Measurements from ENCODE around the gene CABP2.
A peak's percentile ranks its signal among the peaks of the same experiment; 100 is the strongest.
"Not testable (repeated sequence)": the region's sequence is repeated elsewhere in the genome, so short reads cannot be mapped to it uniquely, and the experiment has no call there.

CABP2 gene

DNA sequence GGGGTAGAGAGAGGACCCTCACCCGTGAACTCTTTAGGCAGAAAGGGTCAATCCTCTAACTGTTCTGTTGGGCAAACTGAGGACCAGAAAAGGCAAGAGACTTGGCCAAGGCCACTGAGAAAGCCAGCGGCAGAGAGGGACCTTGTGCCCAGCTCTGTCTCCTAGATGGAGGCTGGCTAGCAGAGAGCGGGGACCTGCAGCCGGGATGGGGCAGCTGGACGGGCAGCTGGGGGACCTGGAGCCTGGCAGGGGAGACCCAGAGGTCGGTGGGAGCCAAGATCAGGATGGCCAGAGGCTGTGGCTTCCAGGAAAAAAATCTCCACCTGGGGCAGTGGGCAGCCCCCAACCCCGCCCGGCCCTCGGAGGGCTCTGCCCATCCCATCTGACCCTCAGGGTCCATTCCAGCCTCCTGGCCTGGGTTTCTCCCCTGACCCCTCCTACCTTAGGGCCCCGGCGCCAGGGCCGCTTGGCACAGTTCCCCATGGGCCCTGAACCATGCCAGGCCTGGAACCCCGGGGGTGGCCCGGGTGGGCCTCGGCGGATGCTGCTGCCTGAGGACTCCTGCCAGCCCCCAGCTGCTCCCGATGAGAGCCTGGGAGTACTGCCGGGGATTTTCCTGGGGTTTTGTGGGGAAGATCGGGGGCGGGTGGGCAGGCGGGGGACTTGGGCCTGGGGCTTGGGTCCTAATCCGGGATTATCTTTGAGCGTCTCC lies at the start of gene CABP2:
Gene CABP2, minus strand, starts transcription at position 603 of the 712 bp plus-strand sequence. Its CDS starts 120 bp downstream, at position 483.
- Histone ChIP-seq H3K27ac (ENCODE audit: low read depth, low read length) (no peak within 1 kb of the TSS), H3K36me3 (ENCODE audit: control insufficient read depth, insufficient read depth, low read length) (no peaks in the 10 kb centered on the region), H3K4me3 (ENCODE audit: low read length) (no peak within 1 kb of the TSS), H3K4me1 (ENCODE audit: control insufficient read depth, insufficient read depth, low read length) (no peaks in the 10 kb centered on the region), H3K27me3 (ENCODE audit: control insufficient read depth, insufficient read depth, low read length) (peaks cover 3% of the 10 kb centered on the region), H3K9ac (ENCODE audit: low read length) (no peak within 1 kb of the TSS)

DNA sequence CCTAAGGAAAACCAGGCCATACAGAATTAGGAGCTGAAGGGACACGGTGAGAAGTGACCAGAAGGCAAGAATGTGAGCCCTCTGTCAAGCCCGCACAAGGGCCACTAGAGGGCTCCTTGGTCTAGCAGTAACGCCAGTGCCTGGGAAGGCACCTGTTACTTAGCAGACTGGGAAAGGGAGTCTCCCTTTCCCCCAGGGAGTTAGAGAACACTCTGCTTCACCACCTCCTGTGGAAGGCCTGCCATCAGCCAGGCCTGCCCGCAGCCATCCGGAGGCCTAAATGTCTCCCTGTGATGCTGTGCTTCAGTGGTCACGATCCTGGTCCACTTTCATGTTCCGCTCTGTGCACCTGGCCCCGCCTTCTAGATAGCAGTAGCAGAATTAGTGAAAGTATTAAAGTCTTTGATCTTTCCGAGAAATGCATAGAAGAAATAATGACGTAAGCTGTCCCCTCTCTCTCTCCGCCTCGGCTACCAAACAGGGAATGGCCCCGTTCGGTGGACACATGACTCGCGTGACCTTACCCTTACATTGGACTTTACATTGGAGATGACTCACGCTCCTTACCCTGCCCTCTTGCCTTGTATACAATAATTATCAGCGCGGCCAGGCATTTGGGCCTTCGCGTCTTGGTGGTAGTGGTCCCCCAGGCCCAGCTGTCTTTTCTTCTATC lies 49.6 kb upstream of the CABP2 start:
- peak overlapping the region; percentile 44 for H3K4me3 ChIP-seq (ENCODE audit: low read length)
- peaks cover 2% of the 10 kb centered on the region for H3K27me3 ChIP-seq (ENCODE audit: control insufficient read depth, insufficient read depth, low read length)
- no peaks in the 10 kb centered on the region for H3K4me1 ChIP-seq (ENCODE audit: control insufficient read depth, insufficient read depth, low read length)
- no peak overlapping the region for H3K9ac ChIP-seq (ENCODE audit: low read length)
- H3K27ac ChIP-seq (ENCODE audit: low read depth, low read length) = no peak overlapping the region
- no peaks in the 10 kb centered on the region for H3K36me3 ChIP-seq (ENCODE audit: control insufficient read depth, insufficient read depth, low read length)

DNA sequence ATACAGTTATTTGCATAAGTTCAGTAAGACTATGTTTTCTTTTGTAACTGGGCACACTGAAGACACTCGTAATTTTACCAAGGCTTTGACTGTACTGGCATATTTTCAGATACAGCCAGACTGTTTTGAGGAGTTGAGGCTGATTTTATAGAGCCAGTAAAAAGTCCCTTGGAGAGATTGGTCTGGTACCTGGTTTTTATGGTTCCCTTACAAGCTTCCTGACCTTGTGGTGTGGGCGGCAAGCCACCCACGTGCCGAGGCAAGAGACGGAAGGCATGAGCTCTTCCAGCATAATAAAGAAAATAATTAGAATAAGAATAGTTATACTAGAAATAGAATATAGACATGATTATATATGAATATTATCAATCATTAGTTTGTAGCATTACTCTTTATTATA lies 49.1 kb upstream of the CABP2 start:
- Histone ChIP-seq H3K27me3 (ENCODE audit: control insufficient read depth, insufficient read depth, low read length) (peaks cover under 1% of the 10 kb centered on the region), H3K9ac (ENCODE audit: low read length) (no peak overlapping the region), H3K36me3 (ENCODE audit: control insufficient read depth, insufficient read depth, low read length) (no peaks in the 10 kb centered on the region), H3K4me1 (ENCODE audit: control insufficient read depth, insufficient read depth, low read length) (no peaks in the 10 kb centered on the region), H3K27ac (ENCODE audit: low read depth, low read length) (no peak overlapping the region), H3K4me3 (ENCODE audit: low read length) (no peak overlapping the region)

DNA sequence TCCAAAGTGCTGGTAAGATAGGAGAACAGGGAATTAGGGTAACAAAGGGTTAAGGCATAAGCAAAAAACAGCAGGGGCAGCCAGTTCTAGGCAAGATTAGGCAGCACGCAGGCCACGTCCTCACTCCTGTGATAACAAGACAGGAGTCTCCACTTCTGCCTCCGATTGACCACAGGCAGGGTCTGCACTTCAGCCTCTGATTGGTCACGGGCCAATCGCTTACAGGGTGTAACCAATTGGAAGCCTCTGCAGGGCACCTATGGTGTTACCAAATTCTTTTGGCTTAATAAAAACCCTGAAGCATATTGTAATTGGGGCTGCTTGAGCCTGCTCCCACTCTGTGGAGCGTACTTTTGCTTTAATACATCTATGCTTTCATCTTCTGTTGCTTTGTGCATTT lies 48.2 kb upstream of the CABP2 start:
- no peak overlapping the region for H3K4me3 ChIP-seq (ENCODE audit: low read length)
- no peak overlapping the region for H3K9ac ChIP-seq (ENCODE audit: low read length)
- H3K4me1 ChIP-seq (ENCODE audit: control insufficient read depth, insufficient read depth, low read length) = no peaks in the 10 kb centered on the region
- H3K27me3 ChIP-seq (ENCODE audit: control insufficient read depth, insufficient read depth, low read length) = no peaks in the 10 kb centered on the region
- no peak overlapping the region for H3K27ac ChIP-seq (ENCODE audit: low read depth, low read length)
- H3K36me3 ChIP-seq (ENCODE audit: control insufficient read depth, insufficient read depth, low read length) = no peaks in the 10 kb centered on the region

DNA sequence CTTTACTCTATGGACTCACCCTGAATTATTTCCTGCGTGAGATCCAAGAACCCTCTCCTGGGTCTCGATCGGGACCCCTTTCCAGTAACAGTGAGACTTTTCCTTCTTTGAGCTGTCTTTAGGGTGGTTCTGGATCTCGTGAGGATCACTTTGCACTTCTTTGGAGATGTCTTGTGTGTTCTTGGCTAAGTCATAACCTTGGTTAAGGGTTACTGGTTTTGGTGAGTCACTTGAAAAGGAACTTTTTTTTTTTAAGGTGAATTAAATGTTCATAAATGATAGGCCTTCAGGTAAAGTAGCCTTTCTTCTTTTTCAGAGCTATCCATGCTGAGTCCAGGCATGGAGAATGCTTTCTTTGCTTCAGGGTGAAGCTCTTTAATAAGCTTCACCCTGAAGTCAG lies 41.0 kb upstream of the CABP2 start:
- H3K4me3 ChIP-seq (ENCODE audit: low read length) = no peak overlapping the region
- H3K4me1 ChIP-seq (ENCODE audit: control insufficient read depth, insufficient read depth, low read length) = no peaks in the 10 kb centered on the region
- no peak overlapping the region for H3K27ac ChIP-seq (ENCODE audit: low read depth, low read length)
- no peaks in the 10 kb centered on the region for H3K27me3 ChIP-seq (ENCODE audit: control insufficient read depth, insufficient read depth, low read length)
- no peaks in the 10 kb centered on the region for H3K36me3 ChIP-seq (ENCODE audit: control insufficient read depth, insufficient read depth, low read length)
- no peak overlapping the region for H3K9ac ChIP-seq (ENCODE audit: low read length)

DNA sequence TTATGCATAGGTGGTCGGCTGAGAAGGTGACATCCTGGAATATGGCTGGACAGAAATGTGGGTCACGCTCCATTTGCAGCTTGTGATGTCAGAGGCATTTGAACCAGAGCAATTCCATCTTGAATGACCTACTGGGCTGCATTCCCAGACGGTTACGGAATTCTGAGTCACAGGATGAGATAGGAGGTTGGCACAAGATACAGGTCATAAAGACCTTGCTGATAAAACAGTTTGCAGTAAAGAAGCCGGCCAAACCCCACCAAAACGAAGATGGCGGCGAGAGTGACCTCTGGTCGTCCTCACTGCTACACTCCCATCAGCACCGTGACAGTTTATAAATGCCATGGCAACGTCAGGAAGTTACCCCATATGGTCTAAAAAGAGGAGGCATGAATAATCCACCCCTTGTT lies 40.5 kb upstream of the CABP2 start:
- H3K27ac ChIP-seq (ENCODE audit: low read depth, low read length); H3K9ac ChIP-seq (ENCODE audit: low read length): not testable (repeated sequence)

DNA sequence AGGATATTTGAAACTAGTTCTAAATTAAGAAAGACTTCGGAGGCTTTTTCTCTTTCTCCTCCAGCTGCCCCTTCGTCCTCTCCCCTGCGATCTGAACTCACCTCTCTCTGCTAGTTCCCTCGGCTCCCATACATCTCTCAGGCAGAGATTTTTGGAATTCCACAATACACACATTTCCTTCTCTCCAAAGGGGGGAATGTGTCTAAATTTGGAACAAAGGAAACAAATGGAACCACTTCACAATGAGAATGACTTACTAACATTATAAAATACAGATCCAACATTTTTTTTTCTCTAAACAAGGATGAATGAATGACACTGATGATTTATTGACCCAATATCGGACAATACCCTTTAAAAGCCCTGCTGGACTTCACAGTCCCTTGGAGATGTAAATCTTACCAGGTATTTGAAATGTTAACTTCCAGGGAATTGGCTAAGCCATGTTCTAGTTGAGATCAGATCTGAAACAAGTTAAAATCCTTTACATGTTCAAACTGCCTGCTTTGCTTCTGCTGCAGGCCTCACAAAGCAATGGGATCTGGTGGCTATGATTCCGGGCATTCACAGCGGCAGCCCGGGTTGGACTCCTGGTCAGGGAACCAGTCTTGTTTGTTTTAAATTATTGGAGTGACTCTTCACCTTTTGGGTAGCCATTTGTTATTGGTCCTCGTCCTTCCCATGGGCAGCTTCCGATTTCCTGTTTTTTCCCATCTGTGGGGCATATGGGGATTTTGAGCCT lies 39.9 kb upstream of the CABP2 start:
- Histone ChIP-seq H3K27me3 (ENCODE audit: control insufficient read depth, insufficient read depth, low read length) (no peaks in the 10 kb centered on the region), H3K9ac (ENCODE audit: low read length) (no peak overlapping the region), H3K36me3 (ENCODE audit: control insufficient read depth, insufficient read depth, low read length) (no peaks in the 10 kb centered on the region), H3K27ac (ENCODE audit: low read depth, low read length) (no peak overlapping the region), H3K4me3 (ENCODE audit: low read length) (no peak overlapping the region), H3K4me1 (ENCODE audit: control insufficient read depth, insufficient read depth, low read length) (no peaks in the 10 kb centered on the region)

More for the DNA sequence above, 40.5 kb upstream of the CABP2 start:
- not testable (repeated sequence) for H3K27me3 ChIP-seq (ENCODE audit: control insufficient read depth, insufficient read depth, low read length); H3K4me1 ChIP-seq (ENCODE audit: control insufficient read depth, insufficient read depth, low read length); H3K36me3 ChIP-seq (ENCODE audit: control insufficient read depth, insufficient read depth, low read length); H3K4me3 ChIP-seq (ENCODE audit: low read length)

DNA sequence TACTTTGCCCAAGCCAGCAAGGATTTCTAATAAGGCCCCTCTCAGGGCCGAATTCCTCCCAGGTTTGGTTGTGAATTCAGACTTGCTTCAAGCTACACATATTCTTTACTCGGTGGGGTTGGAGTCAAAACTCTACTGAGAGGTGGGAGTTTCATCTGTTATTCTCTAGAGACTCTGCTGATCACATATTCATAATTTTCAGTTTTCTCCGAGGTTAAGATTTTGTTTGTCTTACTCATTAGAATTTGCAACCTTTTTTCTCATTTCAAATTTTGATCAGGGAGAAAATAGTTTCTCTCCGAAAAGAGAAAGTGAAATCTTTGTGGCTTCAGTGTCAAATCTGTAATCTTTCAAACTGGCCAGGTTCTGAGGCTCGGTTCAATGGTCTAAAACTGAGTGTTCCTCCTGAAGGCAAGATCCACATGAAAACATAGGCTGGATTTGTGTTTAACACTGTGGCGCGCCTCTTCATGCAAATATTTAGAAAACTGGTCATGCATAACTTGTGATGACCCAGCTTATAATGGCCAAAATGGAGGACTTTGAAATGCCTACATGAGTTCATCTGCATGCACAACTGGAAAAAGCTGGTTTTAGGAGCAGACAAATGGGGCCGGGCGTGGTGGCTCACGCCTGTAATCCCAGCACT lies 38.8 kb upstream of the CABP2 start:
- Histone ChIP-seq H3K36me3 (ENCODE audit: control insufficient read depth, insufficient read depth, low read length) (no peaks in the 10 kb centered on the region), H3K4me1 (ENCODE audit: control insufficient read depth, insufficient read depth, low read length) (no peaks in the 10 kb centered on the region), H3K27me3 (ENCODE audit: control insufficient read depth, insufficient read depth, low read length) (no peaks in the 10 kb centered on the region), H3K9ac (ENCODE audit: low read length) (no peak overlapping the region), H3K4me3 (ENCODE audit: low read length) (no peak overlapping the region), H3K27ac (ENCODE audit: low read depth, low read length) (no peak overlapping the region)

DNA sequence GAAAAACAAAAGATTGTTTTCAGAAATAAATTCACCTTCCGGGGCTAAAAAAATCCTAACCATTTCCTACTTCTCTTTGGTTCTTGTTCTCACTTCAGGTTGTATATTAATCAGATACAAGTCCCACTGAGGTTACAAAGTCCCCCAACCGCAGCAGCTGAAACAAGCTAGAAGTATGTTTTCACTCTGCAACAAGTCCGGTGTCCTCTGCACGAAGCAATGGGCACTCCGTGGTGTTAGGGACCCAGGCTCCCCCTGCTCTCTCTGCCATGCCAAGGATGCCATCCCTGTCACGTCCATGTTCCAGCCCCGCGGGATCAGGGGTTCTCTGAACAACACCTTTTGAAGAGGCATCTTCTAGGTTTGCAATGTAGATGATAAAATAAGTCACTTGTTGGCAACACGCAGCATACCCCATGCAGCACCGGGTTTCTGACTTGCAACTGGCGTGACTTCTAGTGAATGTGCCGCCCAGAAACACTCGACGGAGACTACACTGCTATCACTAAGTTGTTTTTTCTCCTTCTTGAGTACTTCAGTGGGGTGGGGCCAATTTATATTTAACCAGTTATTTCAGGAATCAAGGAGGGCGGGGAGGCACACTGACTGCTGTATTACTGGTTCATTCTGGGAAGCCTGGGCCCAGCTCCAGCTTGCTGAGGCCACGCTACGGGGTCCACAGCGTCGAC lies 35.0 kb upstream of the CABP2 start:
- Histone ChIP-seq H3K36me3 (ENCODE audit: control insufficient read depth, insufficient read depth, low read length) (no peaks in the 10 kb centered on the region), H3K4me1 (ENCODE audit: control insufficient read depth, insufficient read depth, low read length) (no peaks in the 10 kb centered on the region), H3K27ac (ENCODE audit: low read depth, low read length) (no peak overlapping the region), H3K4me3 (ENCODE audit: low read length) (peak overlapping the region; percentile 5), H3K9ac (ENCODE audit: low read length) (no peak overlapping the region), H3K27me3 (ENCODE audit: control insufficient read depth, insufficient read depth, low read length) (no peaks in the 10 kb centered on the region)

DNA sequence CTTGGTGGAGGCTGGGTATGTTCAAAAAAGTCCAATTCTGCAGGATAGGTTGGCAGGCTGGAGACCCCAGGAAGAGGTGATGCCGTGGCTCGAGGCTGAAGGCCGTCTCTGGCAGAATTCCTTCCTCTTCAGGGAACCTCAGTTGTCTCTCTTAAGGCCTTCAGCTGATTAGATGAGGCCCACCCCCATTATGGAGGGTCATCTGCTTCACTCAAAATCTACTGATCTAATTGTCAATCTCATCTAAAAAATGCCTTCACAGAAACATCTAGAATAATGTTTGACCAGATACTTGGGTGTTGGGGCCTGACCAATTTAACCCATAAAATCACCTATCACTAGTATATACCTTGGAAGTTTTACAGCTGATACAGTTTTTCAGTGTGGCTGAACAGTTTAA lies 33.0 kb upstream of the CABP2 start:
- Histone ChIP-seq H3K9ac (ENCODE audit: low read length) (no peak overlapping the region), H3K4me1 (ENCODE audit: control insufficient read depth, insufficient read depth, low read length) (no peaks in the 10 kb centered on the region), H3K4me3 (ENCODE audit: low read length) (no peak overlapping the region), H3K27ac (ENCODE audit: low read depth, low read length) (no peak overlapping the region), H3K27me3 (ENCODE audit: control insufficient read depth, insufficient read depth, low read length) (no peaks in the 10 kb centered on the region), H3K36me3 (ENCODE audit: control insufficient read depth, insufficient read depth, low read length) (no peaks in the 10 kb centered on the region)

DNA sequence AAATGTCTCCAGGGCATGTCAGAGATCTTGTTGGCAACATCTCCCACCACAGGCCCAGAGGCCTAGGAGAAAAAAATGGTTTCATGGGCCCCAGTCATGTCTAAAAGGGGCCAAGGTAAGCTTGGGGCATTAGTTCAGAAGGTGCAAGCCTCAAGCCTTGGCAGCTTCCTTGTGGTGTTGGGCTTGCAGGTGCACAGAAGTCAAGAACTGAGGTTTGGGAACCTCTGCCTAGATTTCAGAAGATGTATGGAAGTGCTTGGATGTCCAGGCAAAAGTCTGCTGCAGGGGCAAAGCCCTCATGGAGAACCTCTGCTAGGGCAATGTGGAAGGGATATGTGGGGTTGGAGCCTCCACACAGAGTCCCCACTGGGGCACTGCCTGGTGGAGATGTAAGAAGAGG lies 28.5 kb upstream of the CABP2 start:
- H3K9ac ChIP-seq (ENCODE audit: low read length); H3K4me3 ChIP-seq (ENCODE audit: low read length); H3K4me1 ChIP-seq (ENCODE audit: control insufficient read depth, insufficient read depth, low read length): not testable (repeated sequence)

DNA sequence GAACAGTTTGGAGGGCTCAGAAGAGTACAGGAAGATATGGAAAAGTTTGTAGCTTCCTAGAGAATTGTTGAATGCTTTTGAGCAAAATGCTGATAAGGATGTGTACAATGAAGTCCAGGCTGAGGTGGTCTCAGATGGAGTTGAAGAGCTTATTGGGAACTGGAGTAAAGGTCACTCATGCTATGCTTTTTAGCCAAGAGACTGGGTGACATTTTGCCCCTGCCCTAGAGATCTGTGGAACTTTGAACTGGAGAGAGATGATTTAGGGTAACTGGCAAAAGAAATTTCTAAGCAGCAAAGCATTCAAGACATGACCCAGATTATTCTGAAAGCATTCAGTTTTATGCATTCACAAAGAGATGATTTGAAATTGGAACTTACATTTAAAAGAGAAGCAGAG lies 27.9 kb upstream of the CABP2 start:
- Histone ChIP-seq H3K4me3 (ENCODE audit: low read length) (no peak overlapping the region), H3K27me3 (ENCODE audit: control insufficient read depth, insufficient read depth, low read length) (no peaks in the 10 kb centered on the region), H3K9ac (ENCODE audit: low read length) (no peak overlapping the region), H3K36me3 (ENCODE audit: control insufficient read depth, insufficient read depth, low read length) (no peaks in the 10 kb centered on the region), H3K4me1 (ENCODE audit: control insufficient read depth, insufficient read depth, low read length) (no peaks in the 10 kb centered on the region), H3K27ac (ENCODE audit: low read depth, low read length) (no peak overlapping the region)

More for the DNA sequence above, 28.5 kb upstream of the CABP2 start:
- H3K27ac ChIP-seq (ENCODE audit: low read depth, low read length); H3K36me3 ChIP-seq (ENCODE audit: control insufficient read depth, insufficient read depth, low read length); H3K27me3 ChIP-seq (ENCODE audit: control insufficient read depth, insufficient read depth, low read length): not testable (repeated sequence)

All from rectal smooth muscle tissue (tissue), 1 donor.